ENCODE data around the gene ABTB2. TPM values are rescaled to one million over a fixed set of nuclear protein-coding genes. Genes with fewer than 3 reads are reported as not detected.

The ABTB2 gene
- total RNA-seq, 1 experiment from 2014 or later, result 5.5 TPM

- no peaks in the 10 kb centered on the region for H4K20me1 ChIP-seq (ENCODE audit: control insufficient read depth, insufficient read depth, insufficient read length)
- TF ChIP-seq, protein P1, sequence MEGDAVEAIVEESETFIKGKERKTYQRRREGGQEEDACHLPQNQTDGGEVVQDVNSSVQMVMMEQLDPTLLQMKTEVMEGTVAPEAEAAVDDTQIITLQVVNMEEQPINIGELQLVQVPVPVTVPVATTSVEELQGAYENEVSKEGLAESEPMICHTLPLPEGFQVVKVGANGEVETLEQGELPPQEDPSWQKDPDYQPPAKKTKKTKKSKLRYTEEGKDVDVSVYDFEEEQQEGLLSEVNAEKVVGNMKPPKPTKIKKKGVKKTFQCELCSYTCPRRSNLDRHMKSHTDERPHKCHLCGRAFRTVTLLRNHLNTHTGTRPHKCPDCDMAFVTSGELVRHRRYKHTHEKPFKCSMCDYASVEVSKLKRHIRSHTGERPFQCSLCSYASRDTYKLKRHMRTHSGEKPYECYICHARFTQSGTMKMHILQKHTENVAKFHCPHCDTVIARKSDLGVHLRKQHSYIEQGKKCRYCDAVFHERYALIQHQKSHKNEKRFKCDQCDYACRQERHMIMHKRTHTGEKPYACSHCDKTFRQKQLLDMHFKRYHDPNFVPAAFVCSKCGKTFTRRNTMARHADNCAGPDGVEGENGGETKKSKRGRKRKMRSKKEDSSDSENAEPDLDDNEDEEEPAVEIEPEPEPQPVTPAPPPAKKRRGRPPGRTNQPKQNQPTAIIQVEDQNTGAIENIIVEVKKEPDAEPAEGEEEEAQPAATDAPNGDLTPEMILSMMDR (conservative IDR thresholded peaks at IDR 0.05), result no peak
- no peak overlapping the region for H3K23ac ChIP-seq (ENCODE audit: insufficient read length, low read depth, low read length)
- no peak overlapping the region for H3K27ac ChIP-seq (ENCODE audit: insufficient read length, low read depth, low read length)
- H3K56ac ChIP-seq (ENCODE audit: insufficient read length, low read depth, low read length), result no peak overlapping the region
- no peak overlapping the region for H3K4ac ChIP-seq (ENCODE audit: low read depth, low read length)
- H3K4me1 ChIP-seq (ENCODE audit: insufficient read depth, low read length), result peaks cover 4% of the 10 kb centered on the region; the same call in 1 of the 2 replicates
- H3K79me1 ChIP-seq (ENCODE audit: insufficient read depth, low read depth, low read length, poor library complexity, severe bottlenecking), result no peaks in the 10 kb centered on the region
- H3K9me3 Mint-ChIP-seq, result no peaks in the 10 kb centered on the region
- H3K27me3 Mint-ChIP-seq (ENCODE audit: low read depth), result no peaks in the 10 kb centered on the region; the same call in 1 of the 2 replicates
- H3K14ac ChIP-seq (ENCODE audit: insufficient read depth, low read length), result no peak overlapping the region
- no peak overlapping the region for H3T11ph ChIP-seq (ENCODE audit: low read length)
- no peaks in the 10 kb centered on the region for H3K27me3 ChIP-seq (ENCODE audit: insufficient read depth, low read length)
- H4K8ac ChIP-seq (replicated peaks; ENCODE audit: insufficient read length, low read depth, low read length), result no peak overlapping the region
- no peak overlapping the region for H4K5ac ChIP-seq (ENCODE audit: insufficient read length, low read depth, low read length)
- no peaks in the 10 kb centered on the region for H3K79me2 ChIP-seq (ENCODE audit: insufficient read depth, low read length)
- no peak overlapping the region for H3K4me3 Mint-ChIP-seq
- peaks cover 26% of the 10 kb centered on the region in 2 experiments for H3K4me1 Mint-ChIP-seq
- no peaks in the 10 kb centered on the region for H3K36me3 Mint-ChIP-seq (ENCODE audit: insufficient read depth in 1 of 3, low read depth in 3 of 3)
- WGBS (ENCODE audit: extremely low coverage, insufficient read length, low lambda C conversion rate), result no CpG with 5 or more reads among the region's 2 CpGs
- H3K9me3 ChIP-seq (ENCODE audit: control insufficient read depth, low read depth, low read length), result no peaks in the 10 kb centered on the region
- no peak overlapping the region for H2BK15ac ChIP-seq (ENCODE audit: low read depth, low read length)
- no peak overlapping the region for H3K9ac ChIP-seq (ENCODE audit: extremely low read depth, insufficient read length, low read length)
- no peak overlapping the region for H4K91ac ChIP-seq (ENCODE audit: insufficient read length, low read depth, low read length)
- H2BK120ac ChIP-seq (ENCODE audit: low read depth, low read length, poor library complexity, severe bottlenecking), result no peak overlapping the region
- no peak overlapping the region for H2AFZ ChIP-seq (ENCODE audit: low read length)
- H3K27ac Mint-ChIP-seq, result no peak overlapping the region
- no peak overlapping the region for H2BK20ac ChIP-seq (ENCODE audit: low read depth, low read length, poor library complexity, severe bottlenecking)
- no peak overlapping the region for H3K4me2 ChIP-seq (ENCODE audit: insufficient read depth, insufficient read length, low read length)
- H3K18ac ChIP-seq (ENCODE audit: insufficient read length, low read depth, low read length), result no peak overlapping the region
- H2BK12ac ChIP-seq (ENCODE audit: insufficient read length, low read depth, low read length), result no peak overlapping the region
- H2BK5ac ChIP-seq (ENCODE audit: insufficient read length, low read length), result no peak overlapping the region
- no peak overlapping the region for H2AK5ac ChIP-seq (ENCODE audit: insufficient read length, low read length)
- H3K23me2 ChIP-seq (ENCODE audit: insufficient read length, low read depth, low read length, poor library complexity, severe bottlenecking), result peaks cover 2% of the 10 kb centered on the region
- no peak for DNase-seq
Measured at GRCh38 chr11:34182425-34182824, 175.4 kb downstream of the ABTB2 start.
